ENCODE measurements around the gene SLC66A3.

Gene SLC66A3

GRCh38 chr2:11122380-11122779 is 32.9 kb upstream of the SLC66A3 start:
- TF ChIP-seq, protein P1, sequence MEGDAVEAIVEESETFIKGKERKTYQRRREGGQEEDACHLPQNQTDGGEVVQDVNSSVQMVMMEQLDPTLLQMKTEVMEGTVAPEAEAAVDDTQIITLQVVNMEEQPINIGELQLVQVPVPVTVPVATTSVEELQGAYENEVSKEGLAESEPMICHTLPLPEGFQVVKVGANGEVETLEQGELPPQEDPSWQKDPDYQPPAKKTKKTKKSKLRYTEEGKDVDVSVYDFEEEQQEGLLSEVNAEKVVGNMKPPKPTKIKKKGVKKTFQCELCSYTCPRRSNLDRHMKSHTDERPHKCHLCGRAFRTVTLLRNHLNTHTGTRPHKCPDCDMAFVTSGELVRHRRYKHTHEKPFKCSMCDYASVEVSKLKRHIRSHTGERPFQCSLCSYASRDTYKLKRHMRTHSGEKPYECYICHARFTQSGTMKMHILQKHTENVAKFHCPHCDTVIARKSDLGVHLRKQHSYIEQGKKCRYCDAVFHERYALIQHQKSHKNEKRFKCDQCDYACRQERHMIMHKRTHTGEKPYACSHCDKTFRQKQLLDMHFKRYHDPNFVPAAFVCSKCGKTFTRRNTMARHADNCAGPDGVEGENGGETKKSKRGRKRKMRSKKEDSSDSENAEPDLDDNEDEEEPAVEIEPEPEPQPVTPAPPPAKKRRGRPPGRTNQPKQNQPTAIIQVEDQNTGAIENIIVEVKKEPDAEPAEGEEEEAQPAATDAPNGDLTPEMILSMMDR (IDR thresholded peaks at IDR 0.05; ENCODE audit: low read depth, low read length) = no peak
- no peak overlapping the region for H3K4me3 ChIP-seq (ENCODE audit: low read depth, low read length)

GRCh38 chr2:11123001-11123809 is 32.1 kb upstream of the SLC66A3 start:
- no peak overlapping the region for H3K4me3 ChIP-seq (ENCODE audit: low read depth, low read length)
- TF ChIP-seq, protein P1 (IDR thresholded peaks at IDR 0.05; ENCODE audit: low read depth, low read length) = no peak

- TF ChIP-seq, protein P1 (IDR thresholded peaks at IDR 0.05; ENCODE audit: low read depth, low read length) = peak; percentile 97
- no peak overlapping the region for H3K4me3 ChIP-seq (ENCODE audit: low read depth, low read length)
Observed at GRCh38 chr2:11123856-11124759, 31.2 kb upstream of the SLC66A3 start.

DNA sequence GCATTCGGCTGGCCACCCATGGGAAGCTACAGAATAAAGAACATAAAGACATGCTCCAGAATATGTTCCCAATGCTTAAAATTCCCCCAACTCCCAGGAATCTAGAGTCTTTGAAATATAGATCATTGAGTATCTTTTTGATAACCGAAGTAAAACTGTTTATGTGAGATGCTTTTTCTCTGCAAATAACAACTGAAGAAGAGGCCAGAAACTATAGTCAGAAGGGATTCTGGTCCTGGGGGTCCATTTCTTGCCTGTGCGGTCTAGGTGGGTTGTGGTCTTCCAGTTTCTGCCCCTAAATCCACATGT is 30.6 kb upstream of the SLC66A3 start:
- TF ChIP-seq, protein P1 (IDR thresholded peaks at IDR 0.05; ENCODE audit: low read depth, low read length) = no peak

GRCh38 chr2:11127761-11128160 is 27.5 kb upstream of the SLC66A3 start:
- TF ChIP-seq, protein P1 (IDR thresholded peaks at IDR 0.05; ENCODE audit: low read depth, low read length) = no peak
- no peak overlapping the region for H3K4me3 ChIP-seq (ENCODE audit: low read depth, low read length)

More for the DNA sequence above, 30.6 kb upstream of the SLC66A3 start:
- H3K4me3 ChIP-seq (ENCODE audit: low read depth, low read length) = no peak overlapping the region

DNA sequence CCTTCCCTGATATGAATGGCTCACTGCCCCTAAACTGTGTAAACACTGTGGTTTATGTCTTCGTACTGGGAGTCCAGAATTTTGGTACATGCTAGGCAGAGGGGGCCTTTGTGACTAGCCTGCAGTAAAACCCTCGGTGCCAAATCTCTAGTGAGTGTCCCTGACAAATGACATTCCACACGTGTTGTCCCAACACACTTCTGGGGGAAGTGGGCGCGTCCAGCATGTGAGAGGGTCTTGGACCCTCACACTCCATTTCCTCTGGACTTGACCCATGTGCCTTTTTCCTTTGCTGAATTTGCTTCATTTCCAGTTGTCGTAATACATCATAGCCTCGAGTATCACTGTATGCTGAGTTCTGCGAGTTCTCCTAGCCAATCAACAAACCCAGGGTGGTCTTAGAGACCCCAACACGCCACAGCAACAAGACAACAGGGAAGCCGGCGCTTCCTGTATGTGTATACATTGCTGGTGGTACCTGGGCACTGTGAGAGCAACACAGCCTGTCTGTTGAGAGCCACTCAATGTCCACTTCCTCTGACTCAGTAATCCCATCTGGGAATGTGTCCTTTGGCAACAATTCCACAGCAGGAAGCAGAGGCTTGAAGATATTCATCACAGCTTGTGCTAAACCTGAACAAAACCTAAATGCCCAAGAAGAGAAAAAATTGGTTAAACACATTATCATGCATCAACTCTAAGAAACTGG is 26.9 kb upstream of the SLC66A3 start:
- H3K4me3 ChIP-seq (ENCODE audit: low read depth, low read length) = no peak overlapping the region
- TF ChIP-seq, protein P1 (IDR thresholded peaks at IDR 0.05; ENCODE audit: low read depth, low read length) = no peak
